Hematopoietic multipotent progenitor cell (in vitro differentiated cells): ENCODE measurements around the gene ISM1. TPM values are rescaled to one million over a fixed set of nuclear protein-coding genes. Genes with fewer than 3 reads are reported as not detected.

Experiments
- DNase-seq, 3 donors: peaks; one replicate each; pipeline ENCODE4 v3.0.0-alpha.2; 2011 to 2015; ENCODE audit warnings: low read depth in 2 of 3, low spot score in 2 of 3
- total RNA-seq: library from RNA; depleted of rRNA; stranded (reverse); fragments of >200 nt; gene quantifications from one replicate; pipeline ENCODE4 v1.2.3, GENCODE V29; 2012

Gene ISM1
- total RNA-seq, 1 donor: 0.27 TPM

GRCh38 chr20:13340088-13340487, 119.0 kb downstream of the ISM1 start:
- DNase-seq: no peak

DNA sequence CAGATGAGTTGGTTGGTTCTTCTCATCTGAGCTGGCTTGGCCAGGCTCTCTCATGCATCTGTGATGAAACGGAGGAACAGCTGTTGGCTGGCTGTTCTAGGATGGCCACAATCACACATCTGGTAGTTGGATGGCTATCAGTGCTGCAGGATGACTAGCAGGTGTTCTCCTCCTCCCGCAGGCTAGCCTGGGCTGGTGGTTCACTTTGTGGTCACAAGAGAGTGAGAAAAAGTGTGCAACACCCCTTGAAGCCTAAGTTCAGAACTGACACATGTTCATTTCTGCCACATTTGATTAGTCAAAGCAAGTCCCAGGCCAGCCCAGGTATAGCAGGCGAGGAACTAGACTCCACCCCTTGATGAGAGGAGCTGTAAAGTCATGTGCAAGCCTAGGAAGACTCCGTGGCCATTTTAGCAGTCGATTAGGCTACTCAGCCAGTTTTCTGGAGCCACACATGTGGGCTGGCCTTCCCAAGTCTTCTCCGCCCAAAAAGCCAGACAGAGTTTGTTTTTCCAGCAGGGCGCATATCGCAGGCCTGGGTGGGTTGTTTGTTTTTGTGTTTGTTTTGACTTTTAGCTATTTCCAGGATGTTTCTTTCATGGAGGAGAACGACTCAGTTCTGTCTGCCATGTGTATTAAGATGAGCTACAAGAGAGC, 120.8 kb downstream of the ISM1 start:
- DNase-seq: no peak

DNA sequence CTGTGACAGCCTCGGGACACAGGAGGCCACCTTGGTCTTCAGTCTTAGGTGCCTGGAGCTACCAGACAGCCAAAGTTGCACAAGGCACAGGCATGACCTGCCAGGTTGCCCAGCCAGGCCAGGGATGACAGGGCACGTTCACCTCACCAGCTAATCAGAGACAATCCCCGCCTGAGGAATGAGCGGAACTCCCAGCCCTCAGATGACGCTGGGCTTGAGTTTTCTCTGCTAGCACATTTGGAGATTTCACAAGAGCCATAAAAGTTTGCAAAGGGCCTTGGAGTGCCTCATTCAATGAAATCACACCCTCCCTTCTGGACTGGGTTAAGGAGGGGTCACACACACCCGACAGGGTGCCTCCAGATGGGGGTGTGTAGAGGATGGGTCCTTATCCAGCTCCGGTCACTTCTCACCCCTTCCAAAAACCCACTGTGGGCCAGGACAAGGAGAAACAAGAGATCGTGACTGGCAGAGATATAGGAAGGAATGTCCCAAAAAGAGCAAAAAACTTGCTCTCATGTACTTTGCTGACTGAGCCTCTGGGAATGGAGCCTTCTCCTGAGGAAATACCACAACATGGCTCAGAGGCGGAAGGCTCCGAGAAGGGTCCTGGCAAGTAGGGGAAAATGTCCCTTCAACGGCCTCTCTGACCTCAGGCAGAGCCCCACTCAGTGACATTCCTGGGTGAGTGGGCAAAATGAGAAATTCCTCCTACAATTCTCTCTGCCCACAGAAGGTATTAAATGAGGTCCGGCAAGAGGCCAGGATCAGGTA, 121.6 kb downstream of the ISM1 start:
- DNase-seq: no peak

- no peak for DNase-seq
Observed at GRCh38 chr20:13344671-13345070, 123.6 kb downstream of the ISM1 start.

- DNase-seq: no peak
Observed at GRCh38 chr20:13348311-13349234, 127.5 kb downstream of the ISM1 start.

DNA sequence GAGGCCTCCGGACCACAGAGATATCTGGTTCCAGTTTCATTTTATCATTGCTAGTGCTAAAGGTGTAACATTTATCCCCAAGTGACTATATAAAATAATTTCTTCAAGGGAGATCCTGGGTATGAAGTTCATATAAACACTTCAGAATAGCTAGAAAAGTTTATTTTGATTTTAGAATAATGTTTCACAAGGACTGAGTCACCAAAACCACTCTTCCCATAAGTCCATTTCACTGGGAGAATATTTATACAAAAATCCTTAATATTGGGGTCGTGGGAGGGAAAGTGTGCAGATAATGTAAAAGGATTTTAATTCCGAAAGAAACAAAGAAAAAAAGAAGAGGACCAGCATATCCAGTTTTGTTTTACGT, 128.1 kb downstream of the ISM1 start:
- no peak for DNase-seq

Other genes starting within 250 kb of the ISM1 start
- gene SPTLC3, start 212.3 kb upstream of the ISM1 start, total RNA-seq: 5.7 TPM